Esophagus muscularis mucosa (tissue), 4 donors: ENCODE measurements around the gene MEN1. TPM values are rescaled to one million over a fixed set of nuclear protein-coding genes. Genes with fewer than 3 reads are reported as not detected.

ENCODE experiments used
- DNase-seq: peaks from one replicate; pipeline ENCODE4 v3.0.0-alpha.2; 2017; ENCODE audit errors: extremely low spot score
- H3K27ac ChIP-seq, 4 donors: fragments of 200-600 bp; sonication (generic); replicated peaks in 1 of 4; 1 replicate in 3 of 4; 2 replicates in 1 of 4; pipeline ENCODE4 v1.5.1; 2016 to 2019; ENCODE audit warnings: mild to moderate bottlenecking in 1 of 4
- H3K27me3 ChIP-seq, 4 donors: fragments of 200-600 bp; sonication (generic); one replicate each; pipeline versions ENCODE4 v1.5.1 to v1.6.0; 2016 to 2019
- H3K36me3 ChIP-seq, 4 donors: fragments of 200-600 bp; sonication (generic); one replicate each; pipeline ENCODE4 v1.5.1; 2016 to 2019
- H3K4me1 ChIP-seq, 4 donors: fragments of 200-600 bp; sonication (generic); one replicate each; pipeline ENCODE4 v1.5.1; 2016 to 2019
- H3K4me3 ChIP-seq, 4 donors: fragments of 200-600 bp; sonication (generic); 1 replicate in 2 of 4; 2 replicates in 2 of 4; pipeline ENCODE4 v1.5.1; 2016 to 2019; ENCODE audit warnings: mild to moderate bottlenecking in 4 of 4, moderate library complexity in 1 of 4
- H3K9me3 ChIP-seq, 4 donors: fragments of 200-600 bp; sonication (generic); 1 replicate in 3 of 4; 2 replicates in 1 of 4; pipeline ENCODE4 v1.5.1; 2016 to 2019
- CTCF ChIP-seq, 3 experiments: fragments of 200-600 bp in 2 of 3; fragments of 450-650 bp in 1 of 3; sonication (generic) in 2 of 3; IDR thresholded peaks; one replicate each; pipeline ENCODE4 v1.5.1; 2017 to 2019; ENCODE audit warnings: antibody characterized with exemption in 3 of 3, mild to moderate bottlenecking in 2 of 3, moderate library complexity in 1 of 3
- EP300 ChIP-seq: sonication (generic); formaldehyde crosslinking; IDR thresholded peaks from one replicate; pipeline ENCODE4 v1.6.1; 2017; ENCODE audit warnings: antibody characterized with exemption
- POLR2A ChIP-seq: fragments of 450-650 bp; IDR thresholded peaks from one replicate; pipeline ENCODE4 v1.6.1; 2017; ENCODE audit warnings: antibody characterized with exemption, moderate library complexity, mild to moderate bottlenecking, low read depth
- POLR2AphosphoS5 ChIP-seq, 2 donors: sonication (generic); formaldehyde crosslinking; IDR thresholded peaks; one replicate each; pipeline ENCODE4 v1.6.1; 2017; ENCODE audit warnings: antibody characterized with exemption in 2 of 2
- WGBS: methylation state at CpG from one replicate; pipeline ENCODE4 v1.1.5; 2018; 5-methylcytosine and 5-hydroxymethylcytosine counted together
- intact Hi-C: fragments of 100-400 bp; cut with DNase I; formaldehyde crosslinking; loops from one replicate; pipeline ENCODE4 v1.15.1; 2023
- total RNA-seq, 4 donors: library from RNA; depleted of rRNA; stranded (reverse); fragments of >200 nt; gene quantifications; one replicate each; pipeline versions ENCODE4 v1.1.0 to v1.2.1, GENCODE V29; 2016

MEN1 gene
- total RNA-seq, 4 donors from 2014 or later: 10.4 to 18.7 (median 11.5) TPM

GRCh38 chr11:64838600-64839334 is 28.4 kb upstream of the MEN1 start:
- WGBS: 93% methylated on average over 19 of the region's 28 CpGs
- DNase-seq: no peak
- Histone ChIP-seq H3K4me1 (no peaks in the 10 kb centered on the region), H3K27me3 (no peaks in the 10 kb centered on the region), H3K27ac (no peak overlapping the region), H3K9me3 (no peaks in the 10 kb centered on the region), H3K36me3 (no peaks in the 10 kb centered on the region), H3K4me3 (no peak overlapping the region)
- TF ChIP-seq EP300: no peak
- TF ChIP-seq POLR2AphosphoS5 (IDR thresholded peaks at IDR 0.05): no peak
- TF ChIP-seq POLR2A: no peak
- no peak for TF ChIP-seq CTCF (IDR thresholded peaks at IDR 0.05)
- intact Hi-C loops: no loop called here

GRCh38 chr11:64837887-64838351 is 27.6 kb upstream of the MEN1 start:
- DNase-seq: no peak
- no peak for TF ChIP-seq EP300
- Histone ChIP-seq H3K36me3 (no peaks in the 10 kb centered on the region), H3K27me3 (no peaks in the 10 kb centered on the region), H3K4me3 (no peak overlapping the region), H3K27ac (no peak overlapping the region), H3K9me3 (no peaks in the 10 kb centered on the region), H3K4me1 (no peaks in the 10 kb centered on the region)
- intact Hi-C loops: no loop called here
- 89% methylated on average over 6 of the region's 10 CpGs for WGBS

- Histone ChIP-seq H3K4me3 (no peak overlapping the region), H3K9me3 (no peaks in the 10 kb centered on the region), H3K27ac (no peak overlapping the region), H3K36me3 (no peaks in the 10 kb centered on the region), H3K27me3 (no peaks in the 10 kb centered on the region), H3K4me1 (no peaks in the 10 kb centered on the region)
- WGBS: 90% methylated on average over 3 of the region's 16 CpGs
- no peak for TF ChIP-seq EP300
- TF ChIP-seq CTCF (IDR thresholded peaks at IDR 0.05): no peak
- no peak for TF ChIP-seq POLR2A
- TF ChIP-seq POLR2AphosphoS5 (IDR thresholded peaks at IDR 0.05): no peak
- intact Hi-C loops: no loop called here
- DNase-seq: no peak
These were observed 26.2 kb upstream of the MEN1 start for GRCh38 chr11:64836448-64837072.

GRCh38 chr11:64835616-64836447 is 25.5 kb upstream of the MEN1 start:
- H3K4me1 ChIP-seq: no peaks in the 10 kb centered on the region
- no peaks in the 10 kb centered on the region for H3K9me3 ChIP-seq
- TF ChIP-seq POLR2AphosphoS5 (IDR thresholded peaks at IDR 0.05): no peak
- TF ChIP-seq EP300: no peak
- no peak for TF ChIP-seq POLR2A
- no peak for TF ChIP-seq CTCF (IDR thresholded peaks at IDR 0.05)
- no peak overlapping the region for H3K27ac ChIP-seq
- 91% methylated on average over 11 of the region's 17 CpGs for WGBS
- H3K4me3 ChIP-seq: no peak overlapping the region
- intact Hi-C loops: no loop called here
- H3K36me3 ChIP-seq: no peaks in the 10 kb centered on the region
- H3K27me3 ChIP-seq: no peaks in the 10 kb centered on the region
- DNase-seq: no peak
